ENCODE measurements around the gene ADH1C.
A peak's percentile ranks its signal among the peaks of the same experiment; 100 is the strongest.
"Not testable (repeated sequence)": the region's sequence is repeated elsewhere in the genome, so short reads cannot be mapped to it uniquely, and the experiment has no call there.

The ADH1C gene

DNA sequence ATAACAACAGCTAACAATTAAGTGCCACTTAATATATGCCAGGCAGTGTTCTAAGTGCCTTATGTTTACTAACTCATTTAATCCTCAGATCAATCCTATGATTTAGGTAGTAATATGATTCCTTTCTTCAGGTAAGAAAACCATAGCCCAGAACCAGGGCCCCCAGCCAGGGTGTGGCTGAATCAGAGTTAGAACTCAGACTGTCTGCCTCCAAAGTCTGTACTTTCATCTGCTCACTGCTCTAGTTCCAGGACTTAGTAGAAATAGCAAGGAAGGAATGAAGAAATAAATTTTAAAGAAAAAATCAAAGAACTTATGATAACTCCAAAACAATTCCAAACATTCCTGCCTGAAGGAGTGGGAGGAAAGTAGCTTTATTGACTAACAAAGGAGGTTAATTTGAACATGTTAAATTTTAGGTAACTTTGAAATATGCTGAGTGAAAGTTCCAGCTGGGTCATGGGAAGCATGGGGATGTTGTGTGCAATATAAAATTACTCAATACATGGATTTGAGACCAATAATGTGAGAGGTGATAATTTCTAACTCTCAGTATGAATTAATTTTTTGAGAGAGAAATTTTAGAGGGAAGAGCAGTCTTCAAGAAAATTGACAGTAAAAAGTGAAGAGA, 8.8 kb upstream of the ADH1C start:
- no peak for DNase-seq
- in situ Hi-C loops (cut with MboI; ENCODE audit: low pct_unique_long_range_greater_than_20kb, low sequenced_read_pairs): no loop called here

DNA sequence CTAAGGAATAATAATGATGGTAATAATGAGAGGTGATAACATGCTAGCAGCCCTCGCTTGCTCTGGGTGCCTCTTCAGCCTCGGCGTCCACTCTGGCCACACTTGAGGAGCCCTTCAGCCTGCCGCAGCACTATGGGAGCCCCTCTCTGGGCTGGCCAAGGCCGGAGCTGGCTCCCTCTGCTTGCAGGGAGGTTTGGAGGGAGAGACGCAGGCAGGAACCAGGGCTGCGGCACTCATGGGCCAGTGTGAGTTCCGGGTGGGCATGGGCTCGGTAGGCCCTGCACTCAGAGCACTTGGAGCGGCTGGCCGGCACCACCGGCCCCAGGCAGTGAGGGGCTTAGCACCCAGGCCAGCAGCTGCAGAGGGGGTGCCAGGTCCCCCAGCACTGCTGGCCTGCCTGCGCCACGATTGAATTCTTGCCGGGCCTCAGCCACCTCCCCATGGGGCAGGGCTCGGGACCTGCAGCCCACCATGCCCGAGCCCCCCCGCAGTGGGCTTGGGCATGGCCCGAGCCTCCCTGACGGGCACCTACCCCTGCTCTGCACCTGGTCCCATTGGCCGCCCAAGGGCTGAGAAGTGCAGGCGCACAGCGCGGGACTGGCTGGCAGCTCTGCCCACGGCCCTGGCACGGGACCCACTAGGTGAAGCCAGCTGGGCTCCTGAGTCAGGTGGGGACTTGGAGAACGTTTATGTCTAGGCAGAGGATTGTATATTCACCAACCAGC, 7.1 kb upstream of the ADH1C start:
- in situ Hi-C loops (cut with MboI; ENCODE audit: low pct_unique_long_range_greater_than_20kb, low sequenced_read_pairs): no loop called here
- no peak for DNase-seq

DNA sequence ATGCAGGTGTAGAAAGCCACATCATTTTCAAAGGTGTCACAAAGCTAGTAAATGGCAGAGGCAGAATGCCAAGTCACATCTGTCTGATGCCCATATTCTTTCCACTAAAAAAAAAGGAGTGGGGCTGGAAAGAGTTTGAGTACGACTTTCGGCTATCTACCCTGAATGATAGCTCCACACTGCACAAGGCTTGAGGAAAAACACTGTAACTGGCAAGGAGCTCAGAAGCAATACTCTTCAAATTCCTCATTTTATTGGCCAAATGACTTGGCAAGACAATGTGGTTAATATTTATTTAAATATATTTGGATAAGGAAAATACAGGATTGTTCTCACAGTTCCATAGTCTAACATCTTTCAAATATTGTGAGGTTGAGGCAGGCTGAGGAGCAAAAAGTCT, 5.4 kb upstream of the ADH1C start:
- DNase-seq: no peak
- in situ Hi-C loops (cut with MboI; ENCODE audit: low pct_unique_long_range_greater_than_20kb, low sequenced_read_pairs): no loop called here

DNA sequence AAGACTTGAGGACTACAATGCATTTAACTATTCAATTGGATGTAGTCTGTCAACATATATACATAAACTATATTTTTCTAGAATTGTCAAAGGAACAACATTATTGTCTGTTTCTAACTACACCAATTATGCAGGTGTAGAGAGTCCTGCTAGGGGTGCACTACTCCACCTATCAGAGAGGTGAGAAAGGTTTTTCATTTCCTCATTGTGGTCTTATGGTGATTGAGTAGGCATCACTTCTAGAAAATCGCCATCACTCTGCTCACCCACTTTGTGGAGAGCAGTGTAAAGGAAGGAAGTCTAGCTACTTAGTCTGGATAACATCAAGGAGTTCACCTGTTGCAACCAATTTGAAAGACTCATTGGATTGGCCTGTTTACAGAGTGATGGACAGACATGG, 4.4 kb upstream of the ADH1C start:
- DNase-seq: no peak

GRCh38 chr4:99356149-99356548, 3.6 kb upstream of the ADH1C start:
- in situ Hi-C loops (cut with MboI; ENCODE audit: low pct_unique_long_range_greater_than_20kb, low sequenced_read_pairs): not testable (repeated sequence)
- DNase-seq: peak; percentile 9

More for the DNA sequence above, 4.4 kb upstream of the ADH1C start:
- in situ Hi-C loops (cut with MboI; ENCODE audit: low pct_unique_long_range_greater_than_20kb, low sequenced_read_pairs): no loop called here

GRCh38 chr4:99351487-99351886, 1.1 kb downstream of the ADH1C start:
- in situ Hi-C loops (cut with MboI; ENCODE audit: low pct_unique_long_range_greater_than_20kb, low sequenced_read_pairs): no loop called here

GRCh38 chr4:99349338-99349737, 3.2 kb downstream of the ADH1C start:
- no peak for DNase-seq
- in situ Hi-C loops (cut with MboI; ENCODE audit: low pct_unique_long_range_greater_than_20kb, low sequenced_read_pairs): no loop called here

More at GRCh38 chr4:99351487-99351886, 1.1 kb downstream of the ADH1C start:
- DNase-seq: no peak

GRCh38 chr4:99342624-99343023, 9.9 kb downstream of the ADH1C start:
- in situ Hi-C loops (cut with MboI; ENCODE audit: low pct_unique_long_range_greater_than_20kb, low sequenced_read_pairs): not testable (repeated sequence)

GRCh38 chr4:99341426-99341825, 11.1 kb downstream of the ADH1C start:
- in situ Hi-C loops (cut with MboI; ENCODE audit: low pct_unique_long_range_greater_than_20kb, low sequenced_read_pairs): no loop called here
- no peak for DNase-seq

More at GRCh38 chr4:99342624-99343023, 9.9 kb downstream of the ADH1C start:
- not testable (repeated sequence) for DNase-seq

- in situ Hi-C loops (cut with MboI; ENCODE audit: low pct_unique_long_range_greater_than_20kb, low sequenced_read_pairs): no loop called here
- no peak for DNase-seq
Measured at GRCh38 chr4:99339172-99339571, 13.4 kb downstream of the ADH1C start.

GRCh38 chr4:99336553-99336952, 16.0 kb downstream of the ADH1C start:
- DNase-seq: no peak
- in situ Hi-C loops (cut with MboI; ENCODE audit: low pct_unique_long_range_greater_than_20kb, low sequenced_read_pairs): no loop called here

GRCh38 chr4:99334880-99335279, 17.7 kb downstream of the ADH1C start:
- in situ Hi-C loops (cut with MboI; ENCODE audit: low pct_unique_long_range_greater_than_20kb, low sequenced_read_pairs): no loop called here
- DNase-seq: no peak

DNA sequence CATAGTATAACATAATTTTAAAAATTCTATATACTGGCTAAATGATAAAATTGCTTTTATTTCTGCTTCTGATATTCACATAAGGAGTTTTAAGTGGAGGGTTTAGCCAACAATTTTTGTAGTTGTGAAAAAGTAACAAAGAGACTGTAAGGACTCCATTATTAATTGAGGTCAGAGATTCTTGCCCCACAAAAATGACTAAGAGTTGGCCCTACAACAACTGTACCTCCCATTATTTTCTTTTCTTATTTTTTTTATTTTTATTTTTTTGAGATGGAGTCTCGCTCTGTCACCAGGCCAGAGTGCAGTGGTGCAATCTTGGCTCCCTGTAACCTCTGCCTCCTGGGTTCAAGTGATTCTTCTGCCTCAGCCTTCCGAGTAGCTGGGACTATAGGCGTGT, 21.9 kb downstream of the ADH1C start:
- no peak for DNase-seq
- in situ Hi-C loops (cut with MboI; ENCODE audit: low pct_unique_long_range_greater_than_20kb, low sequenced_read_pairs): no loop called here

- in situ Hi-C loops (cut with MboI; ENCODE audit: low pct_unique_long_range_greater_than_20kb, low sequenced_read_pairs): no loop called here
- no peak for DNase-seq
Measured at GRCh38 chr4:99329876-99330275, 22.7 kb downstream of the ADH1C start.

DNA sequence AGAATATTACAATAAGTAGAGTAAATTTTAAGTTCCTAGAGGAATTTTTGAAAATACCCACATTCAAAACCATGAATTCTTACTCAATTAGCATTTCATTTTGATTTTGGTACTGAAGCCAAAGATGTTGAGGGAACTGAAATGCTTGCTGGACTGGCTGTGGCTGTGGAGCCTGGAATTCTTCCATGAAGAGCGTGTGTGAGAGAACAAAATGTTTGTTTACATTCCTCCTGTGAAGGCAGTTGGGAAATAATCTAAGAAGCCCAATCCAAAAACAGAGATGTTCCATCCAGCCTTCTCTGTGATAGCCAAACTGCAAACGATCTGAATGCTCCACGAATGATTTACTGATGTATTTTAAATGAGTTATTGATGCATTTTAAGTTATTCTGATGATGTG, 27.6 kb downstream of the ADH1C start:
- no peak for DNase-seq
- in situ Hi-C loops (cut with MboI; ENCODE audit: low pct_unique_long_range_greater_than_20kb, low sequenced_read_pairs): no loop called here

DNA sequence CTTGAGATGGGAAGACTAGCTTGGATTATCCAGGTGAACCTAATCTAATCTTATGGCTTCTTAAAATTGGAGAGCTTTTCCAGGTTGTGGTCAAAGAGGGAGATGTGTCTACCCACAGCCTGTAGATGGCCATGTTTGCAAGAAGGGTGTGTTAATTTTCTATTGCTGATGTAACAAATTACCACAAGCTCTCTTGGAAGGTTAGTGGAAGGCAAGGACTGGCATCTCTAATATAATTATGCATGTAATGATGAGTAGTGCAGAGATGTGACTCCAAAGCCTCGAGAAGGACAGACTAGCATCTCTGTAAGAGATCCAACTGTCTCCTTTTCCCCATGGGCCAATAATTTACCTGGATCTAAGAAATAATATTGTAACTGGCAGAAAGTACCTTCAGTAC, 28.2 kb downstream of the ADH1C start:
- no peak for DNase-seq
- in situ Hi-C loops (cut with MboI; ENCODE audit: low pct_unique_long_range_greater_than_20kb, low sequenced_read_pairs): no loop called here

- no peak for DNase-seq
- in situ Hi-C loops (cut with MboI; ENCODE audit: low pct_unique_long_range_greater_than_20kb, low sequenced_read_pairs): no loop called here
Measured at GRCh38 chr4:99323756-99324155, 28.8 kb downstream of the ADH1C start.

DNA sequence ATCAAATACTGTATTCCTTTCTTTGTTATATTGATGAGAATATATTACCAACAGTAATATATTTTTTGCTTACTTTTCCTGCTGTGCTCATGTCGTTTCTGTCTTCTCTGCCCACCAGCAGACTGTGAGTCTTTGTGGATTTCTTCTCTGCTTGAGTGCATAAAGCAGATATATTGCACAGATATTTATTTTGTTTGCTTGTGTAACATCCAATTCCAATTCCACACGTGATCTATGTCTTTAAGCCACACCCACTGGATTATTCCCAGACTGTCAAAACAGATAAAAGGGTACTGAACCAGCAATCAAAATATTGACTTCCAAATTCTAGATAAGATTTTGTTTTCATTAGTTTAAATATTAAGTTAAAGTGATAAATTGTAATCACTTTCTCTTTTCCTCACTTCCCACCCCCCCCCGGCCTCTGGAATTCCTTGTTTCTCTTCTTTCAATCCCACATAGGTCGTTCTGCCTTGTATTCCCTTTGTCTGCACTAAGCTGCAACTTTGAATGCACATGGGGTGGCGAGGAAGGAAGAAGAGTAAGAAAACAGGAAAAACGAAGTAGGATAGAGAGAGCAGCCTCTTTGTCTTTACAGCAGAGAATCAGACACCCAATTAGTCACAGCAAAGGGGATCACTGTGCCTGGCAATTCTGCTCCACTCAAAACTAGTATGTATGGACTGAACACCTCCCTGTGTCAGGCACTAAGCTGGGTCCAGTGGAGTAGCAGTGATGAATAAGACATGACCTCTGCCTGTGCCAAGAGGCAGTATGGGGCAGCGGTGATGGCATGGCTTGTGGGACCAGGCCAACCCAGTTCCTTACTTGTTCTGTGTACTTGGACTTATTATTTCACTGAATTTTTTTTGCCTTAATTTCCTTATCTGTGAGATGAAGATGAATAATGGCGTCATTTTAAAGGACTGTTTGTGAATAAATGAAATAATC, 31.0 kb downstream of the ADH1C start, which contains the start of gene ADH1B:
ADH1B (minus strand) TSS at position 161 of the 951 bp plus-strand sequence; CDS start at position 91, 70 bp downstream.
- in situ Hi-C loops (cut with MboI; ENCODE audit: low pct_unique_long_range_greater_than_20kb, low sequenced_read_pairs): no loop called here
- no peak for DNase-seq

- in situ Hi-C loops (cut with MboI; ENCODE audit: low pct_unique_long_range_greater_than_20kb, low sequenced_read_pairs); DNase-seq: not testable (repeated sequence)
Measured at GRCh38 chr4:99317811-99318210, 34.7 kb downstream of the ADH1C start.

DNA sequence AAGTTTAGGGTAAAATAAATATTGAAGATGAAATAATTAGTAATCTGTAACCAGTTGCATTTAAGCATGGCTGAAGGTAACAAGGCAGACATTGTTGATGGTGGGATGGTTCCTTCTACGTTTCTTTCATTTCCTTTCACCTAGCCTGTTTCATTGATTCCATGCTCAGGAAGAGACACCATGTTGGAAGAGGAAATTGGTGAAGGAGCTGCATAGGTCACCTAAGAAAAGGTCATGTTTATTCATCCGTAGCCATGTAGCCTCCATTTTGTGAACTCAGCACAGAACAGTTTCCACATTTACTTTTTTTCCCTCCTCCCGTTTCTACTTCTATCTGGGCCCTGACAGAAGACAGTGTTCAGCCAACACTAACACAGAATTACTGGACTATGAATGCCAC, 35.2 kb downstream of the ADH1C start:
- in situ Hi-C loops (cut with MboI; ENCODE audit: low pct_unique_long_range_greater_than_20kb, low sequenced_read_pairs): no loop called here
- no peak for DNase-seq
